SIG-M5 treated with dmso at 0.1 percent for 504 hours (cell line): ENCODE results near the gene CISD3.

ENCODE experiments used
- DNase-seq: peaks from one replicate; lab custom pipeline; 2025; ENCODE audit not compliant: unreplicated experiment; lab: John Stamatoyannopoulos, UW

Gene CISD3

GRCh38 chr17:38727736-38728135 is 2.4 kb upstream of the CISD3 start:
- DNase-seq, result no peak

GRCh38 chr17:38728290-38728831 is 1.8 kb upstream of the CISD3 start:
- DNase-seq, result peak; percentile 20

GRCh38 chr17:38729368-38729885 is 714 bp upstream of the CISD3 start:
- DNase-seq, result no peak

- peak; percentile 47 for DNase-seq
These were observed 612 bp downstream of the CISD3 start for GRCh38 chr17:38730526-38731379.

- no peak for DNase-seq
These were observed 1.6 kb downstream of the CISD3 start for GRCh38 chr17:38731526-38732294.

DNA sequence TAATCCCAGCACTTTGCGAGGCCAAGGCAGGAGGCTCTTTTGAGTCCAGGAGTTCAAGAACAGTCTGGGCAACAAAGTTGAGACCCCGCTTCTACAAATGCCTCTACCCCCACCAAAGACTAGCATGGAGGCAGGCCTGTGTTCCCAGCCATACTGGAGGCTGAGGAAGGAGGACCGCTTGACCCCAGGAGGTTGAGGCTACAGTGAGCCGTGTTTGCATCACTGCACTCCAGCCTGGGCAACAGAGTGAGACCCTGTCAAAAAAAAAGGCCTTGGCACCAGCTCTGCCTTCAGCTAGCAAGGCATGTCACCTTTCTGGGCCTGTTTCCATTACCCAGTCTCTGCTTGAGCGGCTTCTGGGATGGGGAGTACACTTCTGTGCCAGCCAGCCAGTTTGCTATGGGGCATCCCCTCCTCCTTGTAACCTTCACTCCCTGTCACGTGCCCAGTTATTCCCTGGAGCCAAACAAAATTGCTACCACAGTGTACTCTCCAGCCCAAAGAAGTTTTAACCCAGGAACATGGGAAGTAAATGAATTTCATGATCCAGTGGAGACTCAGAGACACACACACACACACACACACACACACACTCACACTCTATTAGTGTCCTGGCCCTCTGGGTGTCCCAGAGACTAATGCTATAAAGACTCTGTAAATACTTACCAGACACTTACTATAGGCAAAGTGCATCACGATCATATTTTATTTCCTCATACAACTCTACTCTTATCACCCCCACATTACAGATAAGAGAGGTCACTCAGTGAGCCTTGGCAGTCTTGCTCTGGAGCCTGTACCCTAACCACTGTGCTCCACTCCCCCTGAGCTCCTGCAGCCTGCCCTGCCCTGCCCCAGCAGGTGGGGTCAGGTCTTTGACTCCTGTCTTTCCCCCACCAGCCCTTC is 2.5 kb downstream of the CISD3 start:
- DNase-seq, result no peak

DNA sequence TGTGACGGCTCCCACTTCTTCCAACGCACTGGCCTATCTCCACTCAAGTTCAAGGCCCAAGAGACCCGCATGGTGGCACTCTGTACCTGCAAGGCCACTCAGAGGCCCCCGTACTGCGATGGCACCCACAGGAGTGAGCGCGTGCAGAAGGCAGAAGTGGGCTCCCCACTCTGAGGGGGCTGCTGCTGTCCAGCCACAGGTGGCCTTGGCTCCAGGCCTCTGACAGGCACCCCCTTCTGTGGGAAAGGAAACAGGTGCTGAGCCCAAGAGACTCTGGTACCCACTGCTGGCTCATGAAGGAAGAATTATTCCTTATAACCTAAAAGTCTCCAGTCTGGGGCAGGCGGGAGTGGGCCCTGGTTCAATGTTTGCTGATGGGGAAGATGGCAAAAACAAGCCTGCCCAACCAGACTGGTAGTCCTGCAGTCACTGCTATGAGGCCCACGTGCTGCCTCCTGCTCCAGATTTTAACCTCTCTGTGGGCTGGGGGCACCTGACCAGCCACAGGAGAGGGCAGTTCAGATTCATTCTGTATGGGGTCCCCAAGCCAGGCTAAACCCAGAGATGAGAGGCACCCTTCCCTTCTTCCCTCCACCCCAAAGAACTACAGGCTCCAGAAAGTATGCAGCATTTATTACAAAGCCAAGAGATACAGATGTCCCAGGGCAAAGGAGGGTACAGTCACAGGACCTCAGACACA is 3.3 kb downstream of the CISD3 start:
- no peak for DNase-seq

GRCh38 chr17:38733982-38734973 is 4.1 kb downstream of the CISD3 start:
- DNase-seq, result no peak

DNA sequence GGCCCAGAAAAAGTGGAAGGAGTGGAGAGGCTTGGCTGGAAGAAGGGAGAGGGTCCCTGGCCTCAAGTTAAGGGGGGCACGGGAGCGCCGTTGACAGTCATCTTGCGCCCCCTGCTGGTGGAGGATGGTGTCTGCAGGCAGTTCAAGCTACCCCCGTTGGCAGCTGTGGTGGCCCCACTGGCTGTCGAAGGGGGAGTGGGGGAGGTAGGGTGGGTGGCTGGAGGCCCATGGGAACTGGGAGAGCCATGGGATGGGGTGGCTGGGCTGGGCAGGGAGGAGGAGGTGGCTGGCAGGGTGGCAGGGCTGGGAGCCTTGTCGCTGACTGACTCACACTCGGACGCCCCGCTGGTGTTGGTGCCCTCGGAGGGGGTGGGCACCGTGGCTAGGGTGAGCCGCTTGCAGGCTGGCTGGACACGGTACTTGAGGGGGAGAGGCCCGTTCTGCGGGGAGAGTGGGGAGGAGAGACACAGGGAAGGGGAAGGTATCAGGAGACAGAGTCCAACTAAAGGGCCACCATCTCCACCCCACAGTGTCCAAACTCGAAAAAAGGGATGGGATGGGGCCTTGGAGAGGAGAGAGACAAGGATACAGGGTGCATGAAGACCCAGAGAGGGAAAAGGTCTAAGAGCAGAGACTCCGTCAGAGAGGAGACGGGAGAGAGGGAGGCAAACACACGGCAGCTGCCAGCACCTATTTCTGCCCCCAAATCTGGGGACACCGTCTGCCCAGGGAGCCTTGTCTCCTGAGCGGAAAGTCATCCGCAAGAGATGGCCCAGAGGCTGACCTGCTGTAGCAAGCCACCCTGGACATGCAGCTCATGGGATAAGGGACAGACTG is 5.2 kb downstream of the CISD3 start:
- peak; percentile 20 for DNase-seq

GRCh38 chr17:38738007-38738662 is 8.0 kb downstream of the CISD3 start:
- no peak for DNase-seq

DNA sequence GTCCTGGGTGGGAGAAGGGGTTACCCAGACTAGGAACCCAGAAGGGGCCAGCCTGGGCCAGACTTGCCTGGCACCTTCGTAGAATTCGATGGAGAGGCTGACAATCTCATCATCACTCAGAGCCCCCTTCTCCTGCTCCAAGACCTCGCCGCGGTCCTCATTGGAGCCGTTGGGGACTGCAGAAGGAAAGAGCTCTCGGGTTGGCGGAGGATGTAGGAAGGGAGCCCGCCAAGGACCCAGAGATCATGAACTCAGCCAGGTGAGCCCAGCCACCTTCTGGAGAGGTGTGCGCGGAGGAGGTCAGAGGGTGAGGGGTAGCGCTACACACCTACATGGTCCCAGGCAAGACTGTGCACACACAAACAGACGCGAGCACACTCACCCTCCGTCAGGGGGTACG is 8.5 kb downstream of the CISD3 start:
- no peak for DNase-seq

DNA sequence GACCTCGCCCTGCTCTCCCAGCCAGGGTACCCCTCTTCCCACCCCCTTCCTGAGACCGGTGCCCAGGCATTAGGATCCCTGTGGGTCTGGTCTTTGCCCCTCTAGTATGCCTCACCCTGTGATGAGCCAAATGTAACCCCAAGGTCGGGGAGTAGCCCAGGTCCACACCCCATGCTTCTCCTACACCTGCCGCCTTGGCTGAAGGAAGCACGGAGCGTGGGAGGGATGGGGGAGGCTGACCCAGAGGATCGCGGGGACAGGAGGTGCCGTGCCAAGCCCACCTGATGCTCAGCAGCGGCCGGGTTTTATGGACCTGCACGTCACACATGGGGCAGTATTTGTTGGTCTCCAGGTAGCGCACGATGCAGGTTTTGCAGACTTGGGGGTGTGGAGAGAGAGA is 9.2 kb downstream of the CISD3 start:
- DNase-seq, result no peak

- no peak for DNase-seq
These were observed 9.9 kb downstream of the CISD3 start for GRCh38 chr17:38740044-38740443.

GRCh38 chr17:38740806-38741205 is 10.7 kb downstream of the CISD3 start:
- no peak for DNase-seq

DNA sequence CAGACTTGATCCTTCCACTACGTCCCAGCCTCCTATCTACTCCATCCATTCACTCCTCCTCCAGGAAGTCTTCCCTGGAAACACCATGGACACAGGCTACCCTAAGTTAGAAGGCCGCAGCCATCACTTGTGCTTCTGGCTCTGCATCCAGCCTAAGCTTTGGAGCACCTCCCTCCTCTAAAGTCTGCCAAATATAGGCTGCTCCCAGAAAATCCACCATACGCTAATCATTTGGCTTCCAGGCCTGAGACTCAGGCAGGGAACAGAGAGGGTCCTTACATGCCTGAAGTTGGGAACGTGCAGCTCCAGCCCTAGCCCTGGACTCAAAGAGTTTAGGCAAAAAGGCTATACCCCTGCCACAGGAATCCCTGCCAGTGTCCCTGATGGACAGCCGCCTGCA is 11.3 kb downstream of the CISD3 start:
- DNase-seq, result no peak

DNA sequence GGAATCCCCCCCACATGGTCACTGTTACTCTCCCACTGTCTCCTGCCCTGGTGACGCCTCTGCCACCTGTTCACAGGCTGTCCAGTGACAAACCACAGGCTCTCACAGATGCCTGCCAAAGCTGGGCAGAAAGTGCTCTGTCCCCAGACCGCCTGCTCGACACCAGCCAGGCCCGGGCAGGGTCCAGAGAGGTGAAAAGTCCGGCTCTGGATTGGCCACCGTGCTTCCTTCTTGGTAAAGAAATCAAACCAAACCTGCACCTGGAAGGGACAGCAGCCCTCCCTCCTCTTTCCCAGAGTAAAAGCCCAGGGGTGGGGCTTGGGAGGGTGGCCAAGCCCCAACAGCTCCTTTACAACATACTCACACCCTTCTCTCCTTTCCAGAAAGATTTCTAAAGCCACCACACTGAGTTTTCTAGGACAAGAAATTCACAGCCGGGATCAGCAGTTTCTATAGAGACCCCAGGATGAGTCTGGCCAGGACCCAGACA is 11.8 kb downstream of the CISD3 start:
- DNase-seq, result no peak
